ENCODE results near the gene CC2D2B. TPM values are rescaled to one million over a fixed set of nuclear protein-coding genes. Genes with fewer than 3 reads are reported as not detected.

CC2D2B gene
- total and polyA plus RNA-seq, 12 donors: 0.14 to 1.8 (median 0.79) TPM

GRCh38 chr10:96077156-96077555 is 169.4 kb downstream of the CC2D2B start:
- intact Hi-C loops (cut with DNase I): no loop called here
- no peak for DNase-seq
- Histone ChIP-seq H3K4me3 (no peak overlapping the region), H3K9me3 (no peaks in the 10 kb centered on the region), H3K36me3 (peaks cover 0 to 5% (median 0%) of the 10 kb centered on the region in 9 donors), H3K27me3 (no peaks in the 10 kb centered on the region), H3K4me1 (peaks cover 0 to 3% (median 0%) of the 10 kb centered on the region in 9 donors), H3K27ac (no peak overlapping the region)
- ATAC-seq: no peak
- 81 to 88% methylated on average over 3 of the region's 3 CpGs for WGBS, 2 donors
- no peak for TF ChIP-seq CTCF (IDR thresholded peaks at IDR 0.05)

DNA sequence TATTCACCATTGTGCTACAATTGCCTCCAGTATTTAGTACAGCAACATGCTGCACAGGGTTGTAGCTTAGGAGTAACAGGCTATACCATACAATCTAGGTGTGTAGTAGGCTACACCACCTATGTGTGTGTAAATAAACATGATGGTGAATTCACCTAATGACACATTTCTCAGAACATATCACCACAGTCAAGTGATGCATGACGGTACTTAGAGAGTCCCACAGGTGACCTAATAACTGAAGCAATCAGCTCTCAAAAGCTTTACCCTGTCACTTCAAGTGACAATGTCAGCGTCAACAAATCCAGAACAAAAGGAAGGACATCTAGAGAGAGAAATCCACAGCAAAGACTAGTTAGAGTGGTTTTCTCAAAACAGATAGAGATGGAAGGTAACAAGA is 174.4 kb downstream of the CC2D2B start:
- TF ChIP-seq CTCF (IDR thresholded peaks at IDR 0.05): no peak
- 48 to 67% methylated on average over 2 of the region's 2 CpGs for WGBS, 2 donors
- Histone ChIP-seq H3K4me3 (no peak overlapping the region), H3K27ac (no peak overlapping the region), H3K27me3 (no peaks in the 10 kb centered on the region), H3K4me1 (peaks cover 0 to 10% (median 0%) of the 10 kb centered on the region in 9 donors), H3K36me3 (peaks cover 0 to 8% (median 0%) of the 10 kb centered on the region in 9 donors), H3K9me3 (no peaks in the 10 kb centered on the region)
- ATAC-seq (peak in 1 of 8 donors; percentile 26), DNase-seq (no peak)
- intact Hi-C loops (cut with DNase I): no loop called here

Small RNAs within 50 kb of the gene (microRNA-seq; reads per million reads assigned to microRNA genes)
- 32.3 to 33.7 reads per million in 2 donors for gene MIR3157

Other genes with a start within 250 kb of the CC2D2B start
- gene TCTN3, start 214.0 kb upstream of the CC2D2B start, total RNA-seq: 10 to 100 TPM in 8 of 10 donors, 1 to 10 TPM in 2; 9.1 to 17.5 (median 11.4) TPM
- gene TCTN3, start 214.0 kb upstream of the CC2D2B start, polyA plus RNA-seq: 10 to 100 TPM in 1 of 2 donors, 1 to 10 TPM in 1; 6.4 to 14.9 TPM
- gene ENTPD1, start 151.8 kb upstream of the CC2D2B start, total RNA-seq: 10 to 100 TPM in 3 of 10 donors, 1 to 10 TPM in 7; 5.1 to 13.0 (median 9.3) TPM
- 1 to 10 TPM; 4.2 to 4.9 TPM for gene ENTPD1, start 151.8 kb upstream of the CC2D2B start, polyA plus RNA-seq
- gene CCNJ, start 135.6 kb downstream of the CC2D2B start, total RNA-seq: 1 to 10 TPM; 1.8 to 3.6 (median 2.8) TPM
- 1 to 10 TPM; 1.7 TPM for gene CCNJ, start 135.6 kb downstream of the CC2D2B start, polyA plus RNA-seq
- gene ZNF518A, start 222.3 kb downstream of the CC2D2B start, total RNA-seq: 10 to 100 TPM; 11.0 to 15.0 (median 12.7) TPM
- 1 to 10 TPM; 1.7 to 6.9 TPM for gene ZNF518A, start 222.3 kb downstream of the CC2D2B start, polyA plus RNA-seq